Stomach (tissue), 9 donors: Measurements from ENCODE around the gene UQCC2. TPM values are rescaled to one million over a fixed set of nuclear protein-coding genes. Genes with fewer than 3 reads are reported as not detected.
A peak's percentile ranks its signal among the peaks of the same experiment; 100 is the strongest.

Experiments
- DNase-seq, 2 donors: peaks; one replicate each; pipeline versions ENCODE4 v3.0.0 to v3.0.0-alpha.2; 2013 to 2019
- H3K27ac ChIP-seq, 5 donors: fragments of 200-600 bp in 4 of 5; sonication (generic) in 4 of 5; one replicate each; pipeline ENCODE4 v1.5.1; 2013 to 2019; ENCODE audit warnings: mild to moderate bottlenecking in 1 of 5, moderate library complexity in 1 of 5
- H3K27me3 ChIP-seq, 3 donors: fragments of 200-600 bp; sonication (generic); one replicate each; pipeline ENCODE4 v1.5.1; 2017 to 2019; ENCODE audit warnings: mixed run types in 1 of 3
- H3K36me3 ChIP-seq, 4 donors: fragments of 200-600 bp; sonication (generic); 1 replicate in 3 of 4; 2 replicates in 1 of 4; pipeline ENCODE4 v1.5.1; 2016 to 2019
- H3K4me1 ChIP-seq, 4 donors: fragments of 200-600 bp; sonication (generic); one replicate each; pipeline ENCODE4 v1.5.1; 2016 to 2019
- H3K4me3 ChIP-seq, 4 donors: fragments of 200-600 bp; sonication (generic) in 3 of 4; one replicate each; pipeline ENCODE4 v1.5.1; 2016 to 2019; ENCODE audit warnings: mild to moderate bottlenecking in 1 of 4
- H3K9me3 ChIP-seq, 4 donors: fragments of 200-600 bp; sonication (generic); one replicate each; pipeline ENCODE4 v1.5.1; 2016 to 2019
- EP300 ChIP-seq: sonication (generic); formaldehyde crosslinking; IDR thresholded peaks from one replicate; pipeline ENCODE4 v1.6.1; 2017; ENCODE audit warnings: antibody characterized with exemption
- POLR2A ChIP-seq, 4 donors: fragments of 450-650 bp; IDR thresholded peaks; one replicate each; pipeline ENCODE4 v1.6.1; 2016; ENCODE audit warnings: antibody characterized with exemption in 4 of 4, control low read depth in 2 of 4, mild to moderate bottlenecking in 1 of 4, moderate library complexity in 1 of 4
- POLR2AphosphoS5 ChIP-seq, 3 donors: sonication (generic); formaldehyde crosslinking; IDR thresholded peaks; one replicate each; pipeline ENCODE4 v1.6.1; 2016; ENCODE audit warnings: antibody characterized with exemption in 3 of 3
- WGBS, 5 donors: extraction: QIAGEN DNeasy Blood & Tissue Kit in 3 of 5; methylation state at CpG; one replicate each; pipeline versions ENCODE4 v1.1.5 to v1.1.7; 2013 to 2018; 5-methylcytosine and 5-hydroxymethylcytosine counted together
- intact Hi-C: fragments of 100-400 bp; cut with DNase I; formaldehyde crosslinking; loops from one replicate; pipeline ENCODE4 v1.15.1; 2023; ENCODE audit warnings: low total_unique reads
- polyA plus RNA-seq, 3 donors: library from polyadenylated mRNA; stranded (reverse); fragments of 200-250 nt; gene quantifications; one replicate each; pipeline ENCODE4 v1.2.3, GENCODE V29; 2013
- total RNA-seq, 5 donors: library from RNA; depleted of rRNA; stranded (reverse); fragments of >200 nt; gene quantifications; one replicate each; pipeline versions ENCODE4 v1.1.0 to v1.2.3, GENCODE V29; 2014 to 2016
- TF ChIP-seq, protein P1 (sequence below), 7 experiments: fragments of 450-650 bp in 4 of 7; fragments of 200-600 bp in 3 of 7; sonication (generic) in 3 of 7; IDR thresholded peaks; one replicate each; pipeline ENCODE4 v1.5.1; 2016 to 2019; ENCODE audit warnings: antibody characterized with exemption in 7 of 7, control low read depth in 2 of 7, mild to moderate bottlenecking in 1 of 7
- donor health status: healthy with polysubstance abuse.
- donor health status: Bipolar disorder and iron deficiency.
- donor health status: healthy.

UQCC2 gene
- total and polyA plus RNA-seq, 8 donors = 4.7 to 109 (median 24.7) TPM

DNA sequence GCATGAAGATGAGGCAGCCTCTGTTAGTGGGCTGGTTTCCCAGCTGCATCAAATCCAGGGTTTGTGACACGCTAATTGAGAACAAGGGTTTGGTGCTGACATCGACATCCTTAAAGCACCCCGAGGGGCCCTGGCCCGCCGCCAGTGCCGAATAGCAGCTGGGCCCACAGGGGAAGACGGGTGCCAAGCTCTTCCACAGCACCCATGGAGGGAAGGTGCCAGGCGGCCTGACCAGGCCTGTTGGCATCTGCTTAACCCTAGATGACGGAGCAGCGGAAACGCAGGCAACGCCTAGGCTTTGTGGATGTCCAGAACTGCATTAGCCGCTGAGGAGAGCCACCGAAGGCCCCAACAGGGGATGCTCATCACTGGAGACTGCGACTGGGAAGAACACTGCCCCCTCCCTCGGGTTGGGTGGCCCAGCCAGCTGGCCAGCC lies 16.0 kb downstream of the UQCC2 start:
- Histone ChIP-seq H3K27me3 (no peaks in the 10 kb centered on the region), H3K36me3 (peaks cover 40 to 97% (median 88%) of the 10 kb centered on the region in 4 donors), H3K4me3 (no peak overlapping the region), H3K9me3 (no peaks in the 10 kb centered on the region), H3K4me1 (peaks cover 33 to 72% (median 43%) of the 10 kb centered on the region in 4 donors), H3K27ac (peak overlapping the region in 4 of 5 donors; percentile 41 to 77 (median 56))
- no peak for DNase-seq
- 77 to 87% (median 81%) methylated on average over 16 of the region's 16 CpGs for WGBS, 5 donors
- intact Hi-C loops = no loop called here
- no peak for TF ChIP-seq POLR2AphosphoS5 (IDR thresholded peaks at IDR 0.05)
- TF ChIP-seq POLR2A (IDR thresholded peaks at IDR 0.05) = no peak
- TF ChIP-seq EP300 = no peak
- TF ChIP-seq, protein P1, sequence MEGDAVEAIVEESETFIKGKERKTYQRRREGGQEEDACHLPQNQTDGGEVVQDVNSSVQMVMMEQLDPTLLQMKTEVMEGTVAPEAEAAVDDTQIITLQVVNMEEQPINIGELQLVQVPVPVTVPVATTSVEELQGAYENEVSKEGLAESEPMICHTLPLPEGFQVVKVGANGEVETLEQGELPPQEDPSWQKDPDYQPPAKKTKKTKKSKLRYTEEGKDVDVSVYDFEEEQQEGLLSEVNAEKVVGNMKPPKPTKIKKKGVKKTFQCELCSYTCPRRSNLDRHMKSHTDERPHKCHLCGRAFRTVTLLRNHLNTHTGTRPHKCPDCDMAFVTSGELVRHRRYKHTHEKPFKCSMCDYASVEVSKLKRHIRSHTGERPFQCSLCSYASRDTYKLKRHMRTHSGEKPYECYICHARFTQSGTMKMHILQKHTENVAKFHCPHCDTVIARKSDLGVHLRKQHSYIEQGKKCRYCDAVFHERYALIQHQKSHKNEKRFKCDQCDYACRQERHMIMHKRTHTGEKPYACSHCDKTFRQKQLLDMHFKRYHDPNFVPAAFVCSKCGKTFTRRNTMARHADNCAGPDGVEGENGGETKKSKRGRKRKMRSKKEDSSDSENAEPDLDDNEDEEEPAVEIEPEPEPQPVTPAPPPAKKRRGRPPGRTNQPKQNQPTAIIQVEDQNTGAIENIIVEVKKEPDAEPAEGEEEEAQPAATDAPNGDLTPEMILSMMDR (IDR thresholded peaks at IDR 0.05) = no peak

- no peaks in the 10 kb centered on the region for H3K27me3 ChIP-seq
- peaks cover 30 to 67% (median 42%) of the 10 kb centered on the region in 4 donors for H3K4me1 ChIP-seq
Observed at GRCh38 chr6:33694977-33695376, 16.5 kb downstream of the UQCC2 start.

DNA sequence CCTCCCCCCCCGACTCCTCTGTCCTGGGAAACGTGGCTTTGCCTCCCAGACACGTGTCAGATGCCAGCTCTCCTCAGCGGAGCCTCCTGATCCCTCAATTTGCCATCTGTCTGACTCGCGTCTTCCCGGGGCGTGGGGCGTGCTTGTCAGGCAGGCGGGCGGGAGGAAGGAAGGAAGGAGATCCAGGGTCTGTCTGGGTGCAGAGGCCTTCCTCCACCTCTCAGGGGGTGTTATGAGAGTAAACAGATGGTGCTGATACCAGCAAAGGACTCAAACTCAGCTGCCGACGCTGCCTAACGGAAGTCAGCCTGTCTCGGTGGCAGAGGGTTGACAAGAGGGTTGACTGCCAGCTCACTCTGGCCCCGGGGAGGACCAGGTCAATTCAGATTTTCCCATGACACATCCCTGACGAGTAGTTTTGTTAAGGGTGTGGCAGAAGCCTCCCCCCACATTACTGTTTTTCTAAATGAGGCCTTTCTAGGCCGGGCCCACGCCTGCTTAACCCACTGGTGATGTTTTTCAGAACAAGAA lies 17.0 kb downstream of the UQCC2 start:
- H3K27me3 ChIP-seq = no peaks in the 10 kb centered on the region
- TF ChIP-seq EP300 (no peak), POLR2A (IDR thresholded peaks at IDR 0.05) (no peak), POLR2AphosphoS5 (IDR thresholded peaks at IDR 0.05) (no peak)
- TF ChIP-seq, protein P1 (IDR thresholded peaks at IDR 0.05) = no peak
- peak in 1 of 2 donors; percentile 67 for DNase-seq
- peak overlapping the region; percentile 19 to 77 (median 50) for H3K27ac ChIP-seq
- WGBS, 5 donors = 40 to 53% (median 49%) methylated on average over 11 to 19 of the region's 19 CpGs
- H3K9me3 ChIP-seq = no peaks in the 10 kb centered on the region
- H3K36me3 ChIP-seq = peaks cover 43 to 100% (median 97%) of the 10 kb centered on the region in 4 donors
- no peak overlapping the region for H3K4me3 ChIP-seq
- intact Hi-C loops = no loop called here
- peaks cover 30 to 65% (median 42%) of the 10 kb centered on the region in 4 donors for H3K4me1 ChIP-seq

More at GRCh38 chr6:33694977-33695376, 16.5 kb downstream of the UQCC2 start:
- 73 to 89% (median 85%) methylated on average over 3 to 5 of the region's 5 CpGs for WGBS, 5 donors
- peaks cover 43 to 97% (median 93%) of the 10 kb centered on the region in 4 donors for H3K36me3 ChIP-seq
- H3K9me3 ChIP-seq = no peaks in the 10 kb centered on the region
- TF ChIP-seq, protein P1 (IDR thresholded peaks at IDR 0.05) = no peak
- no peak for TF ChIP-seq POLR2AphosphoS5 (IDR thresholded peaks at IDR 0.05)
- TF ChIP-seq POLR2A (IDR thresholded peaks at IDR 0.05) = no peak
- no peak for TF ChIP-seq EP300
- no peak overlapping the region for H3K4me3 ChIP-seq
- peak overlapping the region; percentile 19 to 77 (median 50) for H3K27ac ChIP-seq
- no peak for DNase-seq
- intact Hi-C loops = no loop called here

DNA sequence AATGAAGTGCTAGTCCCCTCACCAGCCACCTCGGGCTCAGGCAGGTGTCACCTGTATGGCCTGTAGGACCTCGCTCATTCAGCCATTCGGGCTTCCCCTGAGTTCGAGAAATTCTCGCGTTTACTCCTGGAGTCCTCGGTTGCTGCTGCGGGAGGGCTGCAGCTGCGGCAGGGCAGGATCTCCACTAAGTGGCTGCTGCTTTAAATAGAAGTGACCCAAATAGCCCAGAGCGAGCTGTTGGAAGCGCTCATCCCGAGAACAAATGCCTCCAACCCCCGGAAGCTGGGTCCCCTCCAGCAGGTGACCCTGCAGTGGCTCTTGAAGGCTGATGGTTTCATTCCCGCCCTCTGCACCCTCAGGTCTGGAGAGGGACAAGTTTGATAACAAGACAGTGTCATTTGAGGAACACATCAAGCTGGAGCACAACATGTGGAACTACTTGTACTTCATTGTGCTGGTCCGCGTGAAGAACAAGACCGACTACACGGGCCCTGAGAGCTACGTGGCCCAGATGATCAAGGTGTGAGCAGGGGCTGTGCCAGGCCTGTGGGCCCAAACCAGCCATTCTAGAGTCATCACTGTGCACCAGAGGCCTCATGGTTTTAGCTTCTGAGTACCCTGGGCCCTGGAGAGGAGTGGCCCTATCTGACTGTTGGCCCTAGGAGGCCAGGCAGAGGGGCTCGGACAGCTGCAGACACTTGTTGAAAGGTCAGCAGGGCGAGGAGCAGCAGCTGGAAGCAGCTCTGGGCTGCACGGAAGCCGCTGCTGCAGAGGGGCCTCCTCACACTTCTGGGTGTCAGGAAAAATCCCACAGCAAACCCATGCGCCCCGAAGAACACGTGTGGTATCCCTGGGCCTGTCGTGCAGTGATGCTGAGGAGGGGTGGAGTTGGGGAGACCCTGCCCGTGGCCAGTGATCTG lies 18.1 kb downstream of the UQCC2 start:
- no peaks in the 10 kb centered on the region for H3K27me3 ChIP-seq
- WGBS, 5 donors = 73 to 83% (median 78%) methylated on average over 24 to 28 of the region's 28 CpGs
- no peak overlapping the region for H3K4me3 ChIP-seq
- peak overlapping the region in 4 of 5 donors; percentile 41 to 77 (median 64) for H3K27ac ChIP-seq
- TF ChIP-seq POLR2AphosphoS5 (IDR thresholded peaks at IDR 0.05) (no peak), EP300 (no peak), POLR2A (IDR thresholded peaks at IDR 0.05) (no peak)
- TF ChIP-seq, protein P1 (IDR thresholded peaks at IDR 0.05) = no peak
- DNase-seq = no peak
- intact Hi-C loops = no loop called here
- peaks cover 30 to 65% (median 42%) of the 10 kb centered on the region in 4 donors for H3K4me1 ChIP-seq
- no peaks in the 10 kb centered on the region for H3K9me3 ChIP-seq
- H3K36me3 ChIP-seq = peaks cover 48 to 100% (median 97%) of the 10 kb centered on the region in 4 donors
